Trophoblast cell (in vitro differentiated cells and primary cell): ENCODE results near the gene FLNB.

ENCODE experiments used
- DNase-seq, 2 donors: peaks; one replicate each; pipeline ENCODE4 v3.0.0-alpha.2; 2016
- H2AFZ ChIP-seq: 2 replicates; pipeline ENCODE4 v1.6.1; 2013; ENCODE audit warnings: low read length, moderate library complexity, mild to moderate bottlenecking; ENCODE audit not compliant: insufficient read depth, poor library complexity
- H2AK5ac ChIP-seq: 2 replicates; pipeline ENCODE4 v1.6.1; 2013; ENCODE audit warnings: mild to moderate bottlenecking, low read length
- H2BK120ac ChIP-seq: 2 replicates; pipeline ENCODE4 v1.6.1; 2013; ENCODE audit warnings: low read length, mild to moderate bottlenecking, moderate library complexity; ENCODE audit not compliant: insufficient read depth, poor library complexity
- H2BK12ac ChIP-seq: 2 replicates; pipeline ENCODE4 v1.6.1; 2013; ENCODE audit warnings: mild to moderate bottlenecking, low read length, moderate library complexity
- H2BK5ac ChIP-seq: 2 replicates; pipeline ENCODE4 v1.6.1; 2013; ENCODE audit warnings: low read length, low read depth, moderate library complexity, mild to moderate bottlenecking; ENCODE audit not compliant: poor library complexity
- H3K14ac ChIP-seq: 2 replicates; pipeline ENCODE4 v1.6.1; 2013; ENCODE audit warnings: mild to moderate bottlenecking, low read length
- H3K18ac ChIP-seq: 2 replicates; pipeline ENCODE4 v1.6.1; 2013; ENCODE audit warnings: mild to moderate bottlenecking, low read length
- H3K23ac ChIP-seq: 2 replicates; pipeline ENCODE4 v1.6.1; 2013; ENCODE audit warnings: low read length
- H3K27ac ChIP-seq: 2 replicates; pipeline ENCODE4 v1.5.1; 2013; ENCODE audit warnings: low read depth, mild to moderate bottlenecking, inconsistent platforms, low read length, moderate library complexity
- H3K27me3 ChIP-seq: 2 replicates; pipeline ENCODE4 v1.6.1; 2013; ENCODE audit warnings: inconsistent platforms, mild to moderate bottlenecking, low read length, moderate library complexity; ENCODE audit not compliant: insufficient read depth
- H3K36me3 ChIP-seq, 2 experiments: 1 replicate in 1 of 2; 2 replicates in 1 of 2; pipeline ENCODE4 v1.6.1; 2013; ENCODE audit warnings: low read length in 2 of 2, mild to moderate bottlenecking in 2 of 2, moderate library complexity in 1 of 2; ENCODE audit not compliant: insufficient read depth in 2 of 2, control insufficient read depth in 1 of 2
- H3K4ac ChIP-seq: 2 replicates; pipeline ENCODE4 v1.6.1; 2013; ENCODE audit warnings: low read depth, mild to moderate bottlenecking, low read length, moderate library complexity
- H3K4me1 ChIP-seq, 2 experiments: 1 replicate in 1 of 2; 2 replicates in 1 of 2; pipeline ENCODE4 v1.6.1; 2013; ENCODE audit warnings: low read length in 2 of 2, mild to moderate bottlenecking in 2 of 2, moderate library complexity in 1 of 2; ENCODE audit not compliant: insufficient read depth in 2 of 2, control insufficient read depth in 1 of 2
- H3K4me2 ChIP-seq: 2 replicates; pipeline ENCODE4 v1.6.1; 2013; ENCODE audit warnings: inconsistent platforms, mild to moderate bottlenecking, low read length, moderate library complexity
- H3K4me3 ChIP-seq: 2 replicates; pipeline ENCODE4 v1.5.1; 2013; ENCODE audit warnings: mild to moderate bottlenecking, low read depth, low read length, inconsistent platforms
- H3K79me1 ChIP-seq: one replicate; pipeline ENCODE4 v1.6.1; 2013; ENCODE audit warnings: low read length
- H3K79me2 ChIP-seq: 2 replicates; pipeline ENCODE4 v1.6.1; 2013; ENCODE audit warnings: low read length, mild to moderate bottlenecking; ENCODE audit not compliant: control insufficient read depth, insufficient read depth, poor library complexity
- H3K9ac ChIP-seq: 2 replicates; pipeline ENCODE4 v1.6.1; 2013; ENCODE audit warnings: mild to moderate bottlenecking, low read length
- H3K9me3 ChIP-seq: 2 replicates; pipeline ENCODE4 v1.6.1; 2013; ENCODE audit warnings: low read depth, mild to moderate bottlenecking, control low read depth, inconsistent platforms, low read length; ENCODE audit not compliant: insufficient read depth
- H4K12ac ChIP-seq: 2 replicates; pipeline ENCODE4 v1.6.1; 2013; ENCODE audit warnings: low read depth, mild to moderate bottlenecking, low read length, moderate library complexity
- H4K8ac ChIP-seq: 2 replicates; pipeline ENCODE4 v1.6.1; 2013; ENCODE audit warnings: low read depth, mild to moderate bottlenecking, low read length, moderate library complexity
- H4K91ac ChIP-seq: one replicate; pipeline ENCODE4 v1.6.1; 2013; ENCODE audit warnings: low read depth, mild to moderate bottlenecking, low read length, moderate library complexity
- whole genome bisulfite sequencing: extraction: QIAGEN DNeasy Blood & Tissue Kit; methylation state at CpG from one replicate; pipeline ENCODE4 v1.1.7; 2013; ENCODE audit warnings: missing lambda C conversion rate; ENCODE audit not compliant: insufficient read length, insufficient coverage; ENCODE audit errors: extremely low coverage; 5-methylcytosine and 5-hydroxymethylcytosine counted together

The FLNB gene

GRCh38 chr3:58160399-58160798, 152.2 kb downstream of the FLNB start:
- H3K36me3 ChIP-seq = peaks cover 50 to 82% of the 10 kb centered on the region in 2 experiments
- H3K9ac ChIP-seq = no peak overlapping the region
- H2BK120ac ChIP-seq = no peak overlapping the region
- no CpG with 5 or more reads among the region's 1 CpG for WGBS
- H4K8ac ChIP-seq = no peak overlapping the region
- no peak overlapping the region for H4K12ac ChIP-seq
- no peak for DNase-seq
- no peaks in the 10 kb centered on the region for H3K27me3 ChIP-seq
- H4K91ac ChIP-seq = no peak overlapping the region
- no peak overlapping the region for H3K4me2 ChIP-seq
- no peak overlapping the region for H2AK5ac ChIP-seq
- H3K9me3 ChIP-seq = no peaks in the 10 kb centered on the region
- H3K79me2 ChIP-seq = no peaks in the 10 kb centered on the region
- H3K18ac ChIP-seq = no peak overlapping the region
- H3K27ac ChIP-seq = no peak overlapping the region
- H3K79me1 ChIP-seq = peaks cover 4% of the 10 kb centered on the region
- H2BK12ac ChIP-seq = no peak overlapping the region
- no peak overlapping the region for H2AFZ ChIP-seq
- no peak overlapping the region for H3K23ac ChIP-seq
- peaks cover 9 to 17% of the 10 kb centered on the region in 2 experiments for H3K4me1 ChIP-seq
- no peak overlapping the region for H3K14ac ChIP-seq
- no peak overlapping the region for H3K4me3 ChIP-seq
- H2BK5ac ChIP-seq = no peak overlapping the region
- H3K4ac ChIP-seq = no peak overlapping the region

DNA sequence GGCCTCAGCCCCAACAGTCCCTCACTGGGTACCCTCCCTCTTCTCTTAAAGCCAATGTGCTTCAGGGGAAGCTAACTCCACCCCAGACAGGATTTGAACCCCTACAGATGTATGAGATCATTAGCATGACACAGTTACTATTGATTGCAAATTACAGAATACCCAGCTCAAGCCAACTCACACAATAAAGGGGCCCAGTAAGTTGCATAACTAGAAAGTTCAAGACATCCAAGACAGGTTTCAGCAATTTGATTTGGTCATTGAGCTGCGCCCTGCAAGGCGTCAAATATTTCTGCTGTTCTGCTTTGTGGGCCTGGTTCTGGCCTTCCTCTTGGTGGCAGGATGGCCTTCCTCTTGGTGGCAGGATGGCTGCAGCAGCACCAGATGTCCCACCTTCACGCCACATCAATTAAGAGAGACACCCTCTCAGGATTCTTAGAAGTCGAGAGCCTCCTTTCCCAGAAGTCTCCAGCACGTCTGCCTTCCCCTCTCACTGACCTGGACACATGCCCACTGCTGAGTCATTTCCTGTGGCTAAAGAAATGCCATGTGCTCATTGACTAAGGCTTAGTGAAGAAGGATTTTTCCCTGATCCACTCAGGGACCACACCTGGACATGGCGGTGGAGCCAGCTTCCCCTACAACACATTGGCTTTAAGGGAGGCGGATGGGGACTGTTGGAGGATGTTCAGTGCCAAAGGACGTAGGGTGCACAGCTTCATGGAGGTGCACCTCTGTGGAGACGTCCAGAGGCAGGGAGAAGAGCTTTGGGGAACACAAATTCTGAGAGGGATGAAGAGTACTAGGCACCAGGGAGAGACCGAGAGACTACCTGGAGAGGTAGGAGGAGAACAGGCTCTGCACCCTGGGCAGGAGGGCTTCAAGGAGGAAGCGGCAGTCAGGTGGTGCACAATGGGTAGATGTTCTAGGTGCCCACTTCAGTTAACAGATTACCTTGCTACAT, 153.5 kb downstream of the FLNB start:
- H3K9me3 ChIP-seq = no peaks in the 10 kb centered on the region
- peaks cover 11 to 18% of the 10 kb centered on the region in 2 experiments for H3K4me1 ChIP-seq
- no peak overlapping the region for H2AFZ ChIP-seq
- H3K4me3 ChIP-seq = no peak overlapping the region
- DNase-seq = peak; percentile 44 to 57
- peaks cover 4% of the 10 kb centered on the region for H3K79me1 ChIP-seq
- no peaks in the 10 kb centered on the region for H3K27me3 ChIP-seq
- no peak overlapping the region for H3K14ac ChIP-seq
- H2AK5ac ChIP-seq = no peak overlapping the region
- H3K79me2 ChIP-seq = no peaks in the 10 kb centered on the region
- H3K23ac ChIP-seq = no peak overlapping the region
- H2BK5ac ChIP-seq = no peak overlapping the region
- no peak overlapping the region for H2BK12ac ChIP-seq
- H3K4me2 ChIP-seq = no peak overlapping the region
- H4K8ac ChIP-seq = no peak overlapping the region
- H2BK120ac ChIP-seq = no peak overlapping the region
- H3K36me3 ChIP-seq = peaks cover 44 to 78% of the 10 kb centered on the region in 2 experiments
- no peak overlapping the region for H3K9ac ChIP-seq
- no peak overlapping the region for H3K27ac ChIP-seq
- H3K18ac ChIP-seq = peak overlapping the region; percentile 27
- no peak overlapping the region for H4K12ac ChIP-seq
- H4K91ac ChIP-seq = no peak overlapping the region
- WGBS = no CpG with 5 or more reads among the region's 11 CpGs
- H3K4ac ChIP-seq = no peak overlapping the region

DNA sequence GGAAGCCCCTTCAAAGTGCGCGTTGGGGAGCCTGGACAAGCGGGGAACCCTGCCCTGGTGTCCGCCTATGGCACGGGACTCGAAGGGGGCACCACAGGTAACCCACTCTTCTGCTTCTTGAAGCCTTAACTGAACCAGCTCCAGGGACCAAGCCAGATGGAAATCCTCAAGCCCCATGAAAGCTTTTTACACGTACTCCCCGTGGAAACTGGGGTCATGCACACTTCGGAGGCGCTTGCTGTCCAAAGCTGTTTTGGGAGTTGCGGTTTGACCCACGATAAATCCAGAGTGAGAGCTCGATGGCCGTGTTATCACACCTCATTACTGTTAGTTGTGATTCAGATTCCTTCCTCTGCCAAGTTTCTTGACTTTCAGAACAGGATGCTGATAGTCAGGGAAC, 155.0 kb downstream of the FLNB start:
- no peak overlapping the region for H3K27ac ChIP-seq
- H3K36me3 ChIP-seq = peaks cover 49 to 76% of the 10 kb centered on the region in 2 experiments
- no peak overlapping the region for H4K91ac ChIP-seq
- DNase-seq = no peak
- no peak overlapping the region for H2BK12ac ChIP-seq
- peaks cover 4% of the 10 kb centered on the region for H3K79me1 ChIP-seq
- no CpG with 5 or more reads among the region's 14 CpGs for WGBS
- no peak overlapping the region for H3K14ac ChIP-seq
- peaks cover 11 to 18% of the 10 kb centered on the region in 2 experiments for H3K4me1 ChIP-seq
- no peaks in the 10 kb centered on the region for H3K27me3 ChIP-seq
- H3K9me3 ChIP-seq = no peaks in the 10 kb centered on the region
- H2BK120ac ChIP-seq = no peak overlapping the region
- H3K79me2 ChIP-seq = no peaks in the 10 kb centered on the region
- H2AFZ ChIP-seq = no peak overlapping the region
- H4K8ac ChIP-seq = no peak overlapping the region
- H4K12ac ChIP-seq = no peak overlapping the region
- H3K9ac ChIP-seq = no peak overlapping the region
- H3K18ac ChIP-seq = no peak overlapping the region
- no peak overlapping the region for H3K23ac ChIP-seq
- H3K4me2 ChIP-seq = no peak overlapping the region
- H2AK5ac ChIP-seq = no peak overlapping the region
- no peak overlapping the region for H3K4me3 ChIP-seq
- no peak overlapping the region for H3K4ac ChIP-seq
- no peak overlapping the region for H2BK5ac ChIP-seq

DNA sequence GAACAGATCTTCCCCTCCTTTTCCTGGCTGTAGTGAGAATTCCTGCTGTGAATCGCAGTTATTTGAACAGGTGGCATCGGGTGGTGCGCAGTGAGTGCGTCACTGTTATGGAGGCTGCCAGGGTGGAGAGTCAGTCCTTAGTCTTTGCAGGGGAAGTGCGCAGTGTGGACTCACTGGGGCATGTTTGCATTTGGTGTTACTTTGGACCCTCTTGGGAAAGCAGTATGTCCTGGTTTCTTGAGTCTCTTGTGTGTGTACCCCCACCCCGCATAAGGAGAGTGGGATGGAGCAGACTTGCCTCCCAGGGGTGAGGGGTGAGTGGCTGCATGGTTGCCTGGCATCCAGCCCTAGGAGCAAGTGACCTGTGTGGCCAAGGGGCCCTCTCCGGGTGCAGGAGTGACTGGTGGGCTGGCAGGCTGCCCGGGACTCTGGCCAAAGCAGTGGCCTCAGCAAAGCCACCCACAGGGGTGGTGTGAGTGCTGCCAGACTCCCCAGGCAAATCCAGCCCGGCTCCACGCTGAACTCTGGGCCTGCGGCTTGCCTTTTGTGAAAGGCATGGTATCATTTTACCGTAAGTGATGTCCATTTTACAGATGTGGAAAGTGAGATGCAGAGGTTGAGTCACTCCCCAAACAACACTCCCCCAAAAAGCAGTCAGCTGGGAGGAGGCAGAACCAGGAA, 156.1 kb downstream of the FLNB start:
- Histone ChIP-seq H3K79me2 (no peaks in the 10 kb centered on the region), H2BK12ac (no peak overlapping the region), H3K4me2 (no peak overlapping the region), H4K8ac (no peak overlapping the region), H3K9ac (no peak overlapping the region), H3K79me1 (peaks cover 4% of the 10 kb centered on the region), H3K4me1 (peaks cover 11 to 18% of the 10 kb centered on the region in 2 experiments), H2BK120ac (no peak overlapping the region), H3K4ac (no peak overlapping the region), H4K12ac (no peak overlapping the region), H3K18ac (no peak overlapping the region), H3K14ac (no peak overlapping the region), H4K91ac (no peak overlapping the region), H3K36me3 (peaks cover 53 to 72% of the 10 kb centered on the region in 2 experiments), H2AK5ac (no peak overlapping the region), H3K9me3 (no peaks in the 10 kb centered on the region), H3K27ac (no peak overlapping the region), H3K27me3 (no peaks in the 10 kb centered on the region), H2BK5ac (no peak overlapping the region), H2AFZ (no peak overlapping the region), H3K4me3 (no peak overlapping the region), H3K23ac (no peak overlapping the region)
- no CpG with 5 or more reads among the region's 12 CpGs for WGBS
- no peak for DNase-seq
